ENCODE results near the gene IFT81. TPM values are rescaled to one million over a fixed set of nuclear protein-coding genes. Genes with fewer than 3 reads are reported as not detected.

Gene IFT81
- total and polyA plus RNA-seq, 3 donors from 2014 or later, result 20.1 to 43.4 (median 26.7) TPM

- no peaks in the 10 kb centered on the region for H3K36me3 ChIP-seq (ENCODE audit: low read depth, missing control alignments)
- H3K4me3 ChIP-seq, result no peak overlapping the region
- WGBS, 2 donors, result 48 to 49% methylated on average over 10 to 12 of the region's 12 CpGs
- intact Hi-C loops (cut with DNase I; ENCODE audit: low total_unique reads), result no loop called here
- H3K27ac ChIP-seq, result peak overlapping the region; percentile 24 to 70
- no peaks in the 10 kb centered on the region for H3K27me3 ChIP-seq
- DNase-seq, result peak; percentile 67
- no peaks in the 10 kb centered on the region for H3K9me3 ChIP-seq
- TF ChIP-seq CTCF (IDR thresholded peaks at IDR 0.05) (no peak), POLR2A (IDR thresholded peaks at IDR 0.05) (no peak)
- H3K4me1 ChIP-seq, result peaks cover 18% of the 10 kb centered on the region
Measured at GRCh38 chr12:110256780-110257431, 132.7 kb downstream of the IFT81 start.

GRCh38 chr12:110258466-110258865 lies 134.3 kb downstream of the IFT81 start:
- no peak overlapping the region for H3K27ac ChIP-seq
- DNase-seq, result no peak
- H3K36me3 ChIP-seq (ENCODE audit: low read depth, missing control alignments), result no peaks in the 10 kb centered on the region
- H3K9me3 ChIP-seq, result no peaks in the 10 kb centered on the region
- 82 to 88% methylated on average over 12 of the region's 12 CpGs for WGBS, 2 donors
- no peak overlapping the region for H3K4me3 ChIP-seq
- no peaks in the 10 kb centered on the region for H3K27me3 ChIP-seq
- TF ChIP-seq CTCF (IDR thresholded peaks at IDR 0.05), result no peak
- TF ChIP-seq POLR2A (IDR thresholded peaks at IDR 0.05), result no peak
- H3K4me1 ChIP-seq, result peaks cover 11% of the 10 kb centered on the region
- intact Hi-C loops (cut with DNase I; ENCODE audit: low total_unique reads), result no loop called here

DNA sequence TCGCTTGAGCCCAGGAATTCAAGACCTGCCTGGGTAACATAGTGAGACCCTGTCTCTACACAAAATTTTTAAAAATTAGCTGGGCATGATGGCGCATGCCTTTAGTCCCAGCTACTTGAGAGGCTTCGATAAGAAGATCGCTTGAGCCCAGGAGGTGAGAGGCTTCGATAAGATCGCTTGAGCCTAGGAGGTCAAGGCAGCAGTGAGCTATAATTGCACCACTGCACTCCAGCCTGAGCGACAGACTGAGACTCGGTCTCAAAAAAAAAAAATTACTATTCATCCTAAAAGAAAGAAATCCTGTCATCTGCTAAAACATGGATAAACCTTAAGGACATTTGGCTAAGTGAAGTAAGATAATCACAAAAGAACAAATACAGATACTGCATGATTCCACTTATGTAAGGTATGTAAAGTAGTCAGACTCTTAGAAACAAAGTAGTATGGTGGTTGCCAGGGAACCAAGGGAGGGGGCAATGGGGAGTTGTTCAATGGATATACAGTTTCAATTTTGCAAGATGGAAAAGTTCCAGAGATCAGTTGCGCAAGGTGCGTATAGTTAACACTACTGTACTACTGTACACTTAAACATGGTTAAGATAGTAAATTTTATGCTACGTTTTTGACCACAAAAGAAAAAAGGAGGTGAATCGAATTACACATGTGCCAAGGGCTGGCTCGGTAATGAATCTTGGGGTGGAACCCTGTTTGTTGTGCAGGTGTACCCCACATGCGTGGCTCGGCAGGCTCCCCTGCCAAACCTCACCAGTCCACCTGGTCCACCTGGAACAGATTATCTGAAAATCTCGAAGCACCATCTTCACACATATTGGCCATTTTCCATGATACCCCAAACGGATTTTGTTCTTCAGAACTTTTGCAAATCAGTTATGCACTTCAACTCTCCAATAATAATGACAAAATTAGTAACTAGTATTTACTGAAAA lies 138.6 kb downstream of the IFT81 start:
- no peak overlapping the region for H3K4me3 ChIP-seq
- WGBS, 2 donors, result 75 to 81% methylated on average over 14 to 17 of the region's 17 CpGs
- intact Hi-C loops (cut with DNase I; ENCODE audit: low total_unique reads), result no loop called here
- peaks cover 11% of the 10 kb centered on the region for H3K4me1 ChIP-seq
- no peak overlapping the region for H3K27ac ChIP-seq
- no peaks in the 10 kb centered on the region for H3K9me3 ChIP-seq
- DNase-seq, result no peak
- no peaks in the 10 kb centered on the region for H3K36me3 ChIP-seq (ENCODE audit: low read depth, missing control alignments)
- no peak for TF ChIP-seq POLR2A (IDR thresholded peaks at IDR 0.05)
- no peak for TF ChIP-seq CTCF (IDR thresholded peaks at IDR 0.05)
- H3K27me3 ChIP-seq, result no peaks in the 10 kb centered on the region

DNA sequence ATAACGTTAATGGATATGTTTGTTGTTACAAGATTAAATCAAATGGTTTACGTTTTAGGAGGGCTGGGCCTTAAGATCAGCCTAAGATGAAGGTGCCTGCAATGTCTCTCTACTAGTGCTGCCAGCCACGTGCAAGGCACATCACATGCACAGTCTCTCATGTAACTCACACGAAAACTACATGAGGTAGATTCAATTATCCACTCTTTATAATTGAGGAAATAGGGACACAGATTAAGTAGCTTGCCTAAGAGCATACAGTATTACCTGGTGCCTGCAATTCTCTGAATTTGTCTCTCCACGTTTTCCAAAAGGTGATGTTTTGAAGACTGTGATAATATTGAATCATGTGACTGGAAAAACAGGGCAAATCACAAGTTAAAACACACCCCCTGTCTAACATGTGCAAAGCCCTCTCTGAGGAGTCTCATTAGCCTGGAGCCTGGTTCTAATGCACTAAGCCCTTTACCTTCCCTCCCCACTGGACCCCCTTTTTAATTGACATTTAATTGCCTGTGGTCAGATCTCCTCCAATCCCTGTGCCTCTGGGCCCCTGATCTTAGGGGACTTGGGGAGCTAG lies 142.3 kb downstream of the IFT81 start:
- Histone ChIP-seq H3K27ac (peak overlapping the region in 1 of 2 donors; percentile 39), H3K36me3 (ENCODE audit: low read depth, missing control alignments) (no peaks in the 10 kb centered on the region), H3K4me1 (peaks cover 29% of the 10 kb centered on the region), H3K4me3 (no peak overlapping the region), H3K27me3 (no peaks in the 10 kb centered on the region), H3K9me3 (no peaks in the 10 kb centered on the region)
- intact Hi-C loops (cut with DNase I; ENCODE audit: low total_unique reads), result no loop called here
- 78 to 79% methylated on average over 5 of the region's 5 CpGs for WGBS, 2 donors
- TF ChIP-seq POLR2A (IDR thresholded peaks at IDR 0.05) (no peak), CTCF (IDR thresholded peaks at IDR 0.05) (no peak)
- no peak for DNase-seq
